Transverse colon (tissue), 4 donors: ENCODE data around the gene LMNA. TPM values are rescaled to one million over a fixed set of nuclear protein-coding genes. Genes with fewer than 3 reads are reported as not detected.

Source experiments
- DNase-seq: peaks from one replicate; pipeline ENCODE4 v3.0.0-alpha.2; 2019
- H3K27ac ChIP-seq, 4 donors: fragments of 200-600 bp; sonication (generic); 2 replicates each; pipeline ENCODE4 v1.5.1; 2016 to 2018; ENCODE audit warnings: inconsistent platforms in 4 of 4
- H3K27me3 ChIP-seq: fragments of 200-600 bp; sonication (generic); 2 replicates; pipeline ENCODE4 v1.5.1; 2017; ENCODE audit warnings: inconsistent platforms
- H3K36me3 ChIP-seq, 4 donors: fragments of 200-600 bp; sonication (generic); 2 replicates each; pipeline ENCODE4 v1.5.1; 2017 to 2019; ENCODE audit warnings: inconsistent platforms in 4 of 4
- H3K4me1 ChIP-seq, 4 donors: fragments of 200-600 bp; sonication (generic); 2 replicates each; pipeline ENCODE4 v1.5.1; 2017 to 2020; ENCODE audit warnings: inconsistent platforms in 4 of 4
- H3K4me3 ChIP-seq, 4 donors: fragments of 200-600 bp; sonication (generic); 1 replicate in 1 of 4; 2 replicates in 3 of 4; pipeline versions ENCODE4 v1.5.1 to v1.6.1; 2017 to 2019; ENCODE audit warnings: inconsistent platforms in 4 of 4
- H3K9me3 ChIP-seq, 2 donors: fragments of 200-600 bp; sonication (generic); 2 replicates each; pipeline ENCODE4 v1.5.1; 2017 to 2019; ENCODE audit warnings: inconsistent platforms in 2 of 2
- CTCF ChIP-seq, 5 experiments: fragments of 200-600 bp in 3 of 5; fragments of 450-650 bp in 2 of 5; sonication (generic) in 3 of 5; IDR thresholded peaks; 1 replicate in 2 of 5; 2 replicates in 3 of 5; pipeline ENCODE4 v1.5.1; 2016 to 2017; ENCODE audit warnings: antibody characterized with exemption in 5 of 5, inconsistent platforms in 3 of 5, mild to moderate bottlenecking in 2 of 5, moderate library complexity in 1 of 5
- EP300 ChIP-seq: sonication (generic); formaldehyde crosslinking; IDR thresholded peaks from one replicate; pipeline ENCODE4 v1.6.1; 2017; ENCODE audit warnings: antibody characterized with exemption, low read depth
- POLR2A ChIP-seq: fragments of 450-650 bp; IDR thresholded peaks from one replicate; pipeline ENCODE4 v1.6.1; 2016; ENCODE audit warnings: antibody characterized with exemption, mild to moderate bottlenecking, moderate library complexity
- POLR2AphosphoS5 ChIP-seq, 3 donors: sonication (generic); formaldehyde crosslinking; IDR thresholded peaks; one replicate each; pipeline ENCODE4 v1.6.1; 2016; ENCODE audit warnings: antibody characterized with exemption in 3 of 3
- WGBS, 2 donors: methylation state at CpG; one replicate each; pipeline ENCODE4 v1.1.5; 2018; ENCODE audit warnings: low coverage in 1 of 2; 5-methylcytosine and 5-hydroxymethylcytosine counted together
- in situ Hi-C, 4 donors: fragments of 200-750 bp; cut with MboI; loops; one replicate each; pipeline versions ENCODE4 v1.15.0 to v1.15.1; 2017; ENCODE audit warnings: low sequenced_read_pairs in 3 of 4, low pct_ligation_motif_present in 1 of 4, low pct_unique_long_range_greater_than_20kb in 1 of 4
- intact Hi-C: fragments of 100-400 bp; cut with DNase I; formaldehyde crosslinking; loops from one replicate; pipeline ENCODE4 v1.15.1; 2023; ENCODE audit warnings: low total_unique reads
- total RNA-seq, 4 donors: library from RNA; depleted of rRNA; stranded (reverse); fragments of >200 nt; gene quantifications; one replicate each; pipeline ENCODE4 v1.1.0, GENCODE V29; 2016

LMNA gene
- total RNA-seq, 4 donors from 2014 or later = 300 to 999 (median 324) TPM

- no peak overlapping the region for H3K4me3 ChIP-seq
- no peak overlapping the region for H3K27ac ChIP-seq
- peaks cover 0 to 27% (median 19%) of the 10 kb centered on the region in 4 donors for H3K4me1 ChIP-seq
- H3K27me3 ChIP-seq = no peaks in the 10 kb centered on the region
- intact Hi-C loops = no loop called here
- no peak for DNase-seq
- H3K36me3 ChIP-seq = no peaks in the 10 kb centered on the region
- 71% methylated on average over 8 of the region's 8 CpGs; no CpG with 5 or more reads in 1 of the 2 donors for WGBS, 2 donors
- H3K9me3 ChIP-seq = no peaks in the 10 kb centered on the region
- TF ChIP-seq CTCF (IDR thresholded peaks at IDR 0.05) (no peak), EP300 (no peak), POLR2A (no peak), POLR2AphosphoS5 (IDR thresholded peaks at IDR 0.05) (no peak)
- in situ Hi-C loops = loop anchor here in 1 of 4 donors (25.0 kb wide), 1 partner anchor 132 kb away; the partner anchor contains the start of gene PMF1
Measured at GRCh38 chr1:156080241-156080862, 34.2 kb upstream of the LMNA start.

- in situ Hi-C loops = loop anchor here in 1 of 4 donors (25.0 kb wide), 1 partner anchor 131 kb away; the partner anchor contains the start of gene PMF1
- no peak overlapping the region for H3K4me3 ChIP-seq
- intact Hi-C loops = no loop called here
- H3K36me3 ChIP-seq = no peaks in the 10 kb centered on the region
- no peaks in the 10 kb centered on the region for H3K27me3 ChIP-seq
- H3K4me1 ChIP-seq = peaks cover 0 to 27% (median 17%) of the 10 kb centered on the region in 4 donors
- TF ChIP-seq POLR2A (no peak), POLR2AphosphoS5 (IDR thresholded peaks at IDR 0.05) (no peak), CTCF (IDR thresholded peaks at IDR 0.05) (no peak), EP300 (no peak)
- no peak for DNase-seq
- WGBS, 2 donors = 59% methylated on average over 4 of the region's 4 CpGs; no CpG with 5 or more reads in 1 of the 2 donors
- H3K9me3 ChIP-seq = no peaks in the 10 kb centered on the region
- H3K27ac ChIP-seq = no peak overlapping the region
Measured at GRCh38 chr1:156080863-156081179, 33.7 kb upstream of the LMNA start.

DNA sequence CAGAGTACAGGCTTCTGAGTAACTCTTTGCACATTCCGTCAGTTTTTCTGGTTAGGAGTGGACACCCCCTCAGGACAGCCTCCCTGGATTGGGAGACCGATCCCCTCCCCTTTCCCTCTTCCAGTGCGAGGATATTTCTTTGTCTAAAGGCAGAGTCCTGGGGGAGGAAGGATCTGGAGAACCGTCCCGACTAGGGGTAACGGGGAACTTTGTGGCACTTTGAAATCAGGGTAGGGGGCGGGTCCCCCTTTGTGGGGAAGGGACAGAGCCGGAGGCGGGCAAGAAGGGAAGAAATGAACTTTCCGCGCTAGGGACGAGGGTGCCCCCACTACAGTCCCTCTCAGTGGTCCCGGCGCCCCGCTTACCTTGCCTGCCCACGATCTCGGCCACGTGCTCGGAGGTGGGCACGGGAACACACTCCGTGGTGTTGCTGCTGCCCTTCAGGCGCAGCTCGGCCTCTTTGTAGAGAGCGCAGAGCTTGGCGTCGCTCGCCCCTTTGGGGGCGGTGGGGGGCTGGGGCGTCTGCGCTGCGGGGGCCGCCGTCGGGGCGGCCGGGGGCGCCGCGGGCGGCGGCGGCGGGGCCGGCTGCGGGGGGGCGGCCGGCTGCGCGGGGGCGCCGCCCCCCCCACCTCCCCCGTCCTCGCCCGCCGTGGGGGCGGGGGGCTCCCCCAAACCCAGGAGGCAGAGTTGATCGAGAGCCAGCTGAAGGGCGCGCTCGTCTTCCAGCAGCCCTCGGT, 33.2 kb upstream of the LMNA start:
- intact Hi-C loops = no loop called here
- 9 to 14% methylated on average over 7 to 28 of the region's 61 CpGs for whole genome bisulfite sequencing, 2 donors
- H3K9me3 ChIP-seq = no peaks in the 10 kb centered on the region
- H3K36me3 ChIP-seq = no peaks in the 10 kb centered on the region
- DNase-seq = no peak
- H3K27me3 ChIP-seq = no peaks in the 10 kb centered on the region
- peak overlapping the region; percentile 53 to 90 (median 69) for H3K4me3 ChIP-seq
- in situ Hi-C loops = loop anchor here in 1 of 4 donors (25.0 kb wide), 1 partner anchor 131 kb away; the partner anchor contains the start of gene PMF1
- H3K27ac ChIP-seq = no peak overlapping the region
- TF ChIP-seq CTCF (IDR thresholded peaks at IDR 0.05) = no peak
- no peak for TF ChIP-seq POLR2AphosphoS5 (IDR thresholded peaks at IDR 0.05)
- no peak for TF ChIP-seq EP300
- TF ChIP-seq POLR2A = no peak
- peaks cover 0 to 27% (median 16%) of the 10 kb centered on the region in 4 donors for H3K4me1 ChIP-seq

- Histone ChIP-seq H3K4me3 (peak overlapping the region; percentile 53 to 90 (median 69)), H3K4me1 (peaks cover 0 to 27% (median 16%) of the 10 kb centered on the region in 4 donors), H3K9me3 (no peaks in the 10 kb centered on the region), H3K27me3 (no peaks in the 10 kb centered on the region), H3K36me3 (no peaks in the 10 kb centered on the region), H3K27ac (peak overlapping the region in 2 of 4 donors; percentile 54 to 72)
- no peak for TF ChIP-seq POLR2AphosphoS5 (IDR thresholded peaks at IDR 0.05)
- TF ChIP-seq POLR2A = no peak
- TF ChIP-seq EP300 = no peak
- TF ChIP-seq CTCF (IDR thresholded peaks at IDR 0.05) = no peak
- intact Hi-C loops = no loop called here
- WGBS, 2 donors = 0% methylated on average over 8 of the region's 10 CpGs; no CpG with 5 or more reads in 1 of the 2 donors
- in situ Hi-C loops = loop anchor here in 1 of 4 donors (25.0 kb wide), 1 partner anchor 130 kb away; the partner anchor contains the start of gene PMF1
- DNase-seq = no peak
Measured at GRCh38 chr1:156081917-156082308, 32.6 kb upstream of the LMNA start.
